M059J (cell line): ENCODE results near the gene CMTR2. TPM values are rescaled to one million over a fixed set of nuclear protein-coding genes. Genes with fewer than 3 reads are reported as not detected.

Source experiments
- DNase-seq: peaks from one replicate; pipeline ENCODE4 v3.0.0-alpha.2; 2012; ENCODE audit warnings: low read depth
- total RNA-seq: library from RNA; depleted of rRNA; stranded (reverse); fragments of >200 nt; shearing (Covaris generic); gene quantifications from 2 replicates; pipeline ENCODE4 v1.2.3, GENCODE V29; 2014

The CMTR2 gene
- total RNA-seq, 1 experiment from 2014 or later = 33.8 TPM

GRCh38 chr16:71276589-71277334 lies 12.4 kb downstream of the CMTR2 start:
- DNase-seq = no peak

GRCh38 chr16:71273384-71273783 lies 15.8 kb downstream of the CMTR2 start:
- DNase-seq = no peak

- DNase-seq = no peak
Observed at GRCh38 chr16:71264299-71264698, 24.9 kb downstream of the CMTR2 start.

- DNase-seq = peak; percentile 3
Observed at GRCh38 chr16:71263582-71263981, 25.6 kb downstream of the CMTR2 start.

- DNase-seq = no peak
Observed at GRCh38 chr16:71262391-71262790, 26.8 kb downstream of the CMTR2 start.

GRCh38 chr16:71260995-71261394 lies 28.2 kb downstream of the CMTR2 start:
- no peak for DNase-seq

- no peak for DNase-seq
Observed at GRCh38 chr16:71259086-71259485, 30.1 kb downstream of the CMTR2 start.

- no peak for DNase-seq
Observed at GRCh38 chr16:71258372-71258771, 30.8 kb downstream of the CMTR2 start.

GRCh38 chr16:71257768-71258167 lies 31.4 kb downstream of the CMTR2 start:
- DNase-seq = no peak

- no peak for DNase-seq
Observed at GRCh38 chr16:71255721-71256120, 33.5 kb downstream of the CMTR2 start.

GRCh38 chr16:71254832-71255525 lies 34.2 kb downstream of the CMTR2 start:
- DNase-seq = no peak

GRCh38 chr16:71250461-71251235 lies 38.6 kb downstream of the CMTR2 start:
- DNase-seq = no peak

- no peak for DNase-seq
Observed at GRCh38 chr16:71249399-71249798, 39.8 kb downstream of the CMTR2 start.

- DNase-seq = no peak
Observed at GRCh38 chr16:71247478-71247877, 41.7 kb downstream of the CMTR2 start.

GRCh38 chr16:71246309-71246708 lies 42.9 kb downstream of the CMTR2 start:
- DNase-seq = no peak

GRCh38 chr16:71244521-71244920 lies 44.7 kb downstream of the CMTR2 start:
- DNase-seq = no peak

- no peak for DNase-seq
Observed at GRCh38 chr16:71242601-71243000, 46.6 kb downstream of the CMTR2 start.

GRCh38 chr16:71242036-71242435 lies 47.2 kb downstream of the CMTR2 start:
- no peak for DNase-seq
